GM23248 (cell line): ENCODE results near the gene NOP10. TPM values are rescaled to one million over a fixed set of nuclear protein-coding genes. Genes with fewer than 3 reads are reported as not detected.
A peak's percentile ranks its signal among the peaks of the same experiment; 100 is the strongest.
"Not testable (repeated sequence)": the region's sequence is repeated elsewhere in the genome, so short reads cannot be mapped to it uniquely, and the experiment has no call there.

Experiments
- DNase-seq: peaks from one replicate; pipeline ENCODE4 v3.0.0-alpha.2; 2015
- H2AFZ ChIP-seq: fragments of 200-600 bp; sonication (generic); 2 replicates; pipeline ENCODE4 v1.6.1; 2016; ENCODE audit warnings: antibody characterized with exemption
- H3F3A ChIP-seq: fragments of 200-600 bp; sonication (generic); 2 replicates; pipeline ENCODE4 v1.6.1; 2016; ENCODE audit warnings: mild to moderate bottlenecking, antibody characterized with exemption, mixed run types; ENCODE audit not compliant: insufficient read depth
- H3K27ac ChIP-seq: fragments of 200-600 bp; sonication (generic); 2 replicates; pipeline ENCODE4 v1.5.1; 2016; ENCODE audit warnings: mild to moderate bottlenecking
- H3K27me3 ChIP-seq: fragments of 200-600 bp; sonication (generic); replicated peaks from 2 replicates; pipeline ENCODE4 v1.6.1; 2016; ENCODE audit warnings: mild to moderate bottlenecking; ENCODE audit not compliant: insufficient read depth
- H3K36me3 ChIP-seq: fragments of 200-600 bp; sonication (generic); 2 replicates; pipeline ENCODE4 v1.6.1; 2016; ENCODE audit warnings: low read depth, mild to moderate bottlenecking
- H3K4me1 ChIP-seq: fragments of 200-600 bp; sonication (generic); 2 replicates; pipeline ENCODE4 v1.6.1; 2016; ENCODE audit warnings: mild to moderate bottlenecking; ENCODE audit not compliant: insufficient read depth
- H3K4me2 ChIP-seq: fragments of 200-600 bp; sonication (generic); one replicate; pipeline ENCODE4 v1.6.1; 2016; ENCODE audit warnings: mild to moderate bottlenecking; ENCODE audit not compliant: unreplicated experiment
- H3K4me3 ChIP-seq: fragments of 200-600 bp; sonication (generic); 2 replicates; pipeline ENCODE4 v1.5.1; 2016; ENCODE audit warnings: mild to moderate bottlenecking
- H3K79me2 ChIP-seq: fragments of 200-600 bp; sonication (generic); 2 replicates; pipeline ENCODE4 v1.6.1; 2016; ENCODE audit warnings: mild to moderate bottlenecking; ENCODE audit not compliant: insufficient read depth
- H3K9ac ChIP-seq: fragments of 200-600 bp; sonication (generic); 2 replicates; pipeline ENCODE4 v1.6.1; 2016; ENCODE audit warnings: mild to moderate bottlenecking
- H3K9me2 ChIP-seq: fragments of 200-600 bp; sonication (generic); 2 replicates; pipeline ENCODE4 v1.6.1; 2016; ENCODE audit warnings: mixed run types, mild to moderate bottlenecking, moderate library complexity; ENCODE audit not compliant: insufficient read depth
- H3K9me3 ChIP-seq: fragments of 200-600 bp; sonication (generic); one replicate; pipeline ENCODE4 v1.6.1; 2017; ENCODE audit warnings: low read depth
- H4K20me1 ChIP-seq: fragments of 200-600 bp; sonication (generic); 2 replicates; pipeline ENCODE4 v1.6.0; 2016; ENCODE audit not compliant: insufficient read depth
- EZH2 ChIP-seq: fragments of 200-600 bp; sonication (generic); IDR thresholded peaks from 2 replicates; pipeline ENCODE4 v1.6.1; 2018; ENCODE audit warnings: antibody characterized with exemption, mild to moderate bottlenecking; ENCODE audit not compliant: insufficient read depth, poor library complexity, severe bottlenecking
- EZH2phosphoT487 ChIP-seq: fragments of 200-600 bp; sonication (generic); IDR thresholded peaks from 2 replicates; pipeline ENCODE4 v1.6.1; 2018; ENCODE audit warnings: antibody characterized with exemption, moderate library complexity, mild to moderate bottlenecking, low read depth; ENCODE audit not compliant: insufficient read depth
- WGBS, 2 experiments: methylation state at CpG; one replicate each; pipeline ENCODE4 v1.1.6; 2015 to 2017; ENCODE audit warnings: low lambda C conversion rate in 2 of 2, low coverage in 1 of 2; ENCODE audit errors: missing lambda C conversion rate in 2 of 2; 5-methylcytosine and 5-hydroxymethylcytosine counted together
- in situ Hi-C: fragments of 300-500 bp; cut with MboI; formaldehyde crosslinking; loops from 2 replicates; pipeline ENCODE4 v1.15.0; 2020
- polyA plus RNA-seq: library from polyadenylated mRNA; unstranded; fragments of >200 nt; fragmentation: Nextera tagmentation; extraction: Ambion mirVana; gene quantifications from 2 replicates; pipeline ENCODE4 v1.2.1, GENCODE V29; 2016
- total RNA-seq: library from RNA; depleted of rRNA; stranded (reverse); fragments of >200 nt; shearing (Covaris generic); gene quantifications from 2 replicates; pipeline ENCODE4 v1.2.3, GENCODE V29; 2014

NOP10 gene
- total and polyA plus RNA-seq, 2 experiments from 2014 or later: 208 to 425 TPM

GRCh38 chr15:34349769-34350168 lies 6.8 kb upstream of the NOP10 start:
- H4K20me1 ChIP-seq: no peaks in the 10 kb centered on the region
- H3K9me3 ChIP-seq: no peaks in the 10 kb centered on the region
- TF ChIP-seq EZH2 (no peak), EZH2phosphoT487 (no peak)
- H3F3A ChIP-seq: no peaks in the 10 kb centered on the region
- H2AFZ ChIP-seq: no peak overlapping the region
- WGBS, 2 experiments: 67 to 73% methylated on average over 4 of the region's 4 CpGs
- H3K9ac ChIP-seq: no peak overlapping the region
- no peaks in the 10 kb centered on the region for H3K79me2 ChIP-seq
- no peak for DNase-seq
- H3K9me2 ChIP-seq: no peaks in the 10 kb centered on the region
- no peak overlapping the region for H3K4me3 ChIP-seq
- H3K4me1 ChIP-seq: no peaks in the 10 kb centered on the region
- in situ Hi-C loops: loop anchor here (25.0 kb wide), 3 partner anchors 163 to 238 kb away; partner anchors contain the start of genes EMC7, GOLGA8B and PGBD4
- H3K27me3 ChIP-seq: no peaks in the 10 kb centered on the region
- no peaks in the 10 kb centered on the region for H3K36me3 ChIP-seq
- H3K27ac ChIP-seq: no peak overlapping the region
- H3K4me2 ChIP-seq: no peak overlapping the region

- H3K9me3 ChIP-seq: no peaks in the 10 kb centered on the region
- no peak for DNase-seq
- no peaks in the 10 kb centered on the region for H3K4me1 ChIP-seq
- in situ Hi-C loops: no loop called here
- no peaks in the 10 kb centered on the region for H3K9me2 ChIP-seq
- no peak overlapping the region for H3K4me2 ChIP-seq
- 36 to 50% methylated on average over 1 of the region's 1 CpG for WGBS, 2 experiments
- no peaks in the 10 kb centered on the region for H3K79me2 ChIP-seq
- no peak for TF ChIP-seq EZH2
- no peak for TF ChIP-seq EZH2phosphoT487
- no peaks in the 10 kb centered on the region for H3K27me3 ChIP-seq
- no peak overlapping the region for H3K9ac ChIP-seq
- no peak overlapping the region for H2AFZ ChIP-seq
- no peak overlapping the region for H3K27ac ChIP-seq
- no peaks in the 10 kb centered on the region for H4K20me1 ChIP-seq
- H3F3A ChIP-seq: no peaks in the 10 kb centered on the region
- no peaks in the 10 kb centered on the region for H3K36me3 ChIP-seq
- H3K4me3 ChIP-seq: no peak overlapping the region
Observed at GRCh38 chr15:34348735-34349300, 5.9 kb upstream of the NOP10 start.

GRCh38 chr15:34347951-34348638 lies 5.2 kb upstream of the NOP10 start:
- no peak for DNase-seq
- Histone ChIP-seq H3K9me3 (no peaks in the 10 kb centered on the region), H2AFZ (no peak overlapping the region), H3K27ac (no peak overlapping the region), H3K4me2 (no peak overlapping the region), H3K27me3 (no peaks in the 10 kb centered on the region), H3K9me2 (no peaks in the 10 kb centered on the region), H4K20me1 (no peaks in the 10 kb centered on the region), H3K36me3 (no peaks in the 10 kb centered on the region), H3F3A (peaks cover 4% of the 10 kb centered on the region; the same call in 1 of the 2 replicates), H3K4me3 (no peak overlapping the region), H3K9ac (no peak overlapping the region), H3K79me2 (no peaks in the 10 kb centered on the region), H3K4me1 (no peaks in the 10 kb centered on the region)
- in situ Hi-C loops: no loop called here
- no peak for TF ChIP-seq EZH2
- TF ChIP-seq EZH2phosphoT487: no peak
- 71 to 75% methylated on average over 13 of the region's 13 CpGs for WGBS, 2 experiments

- in situ Hi-C loops: not testable (repeated sequence)
- Histone ChIP-seq H3K4me1 (peaks cover 15% of the 10 kb centered on the region), H3K79me2 (peaks cover 41% of the 10 kb centered on the region)
Observed at GRCh38 chr15:34342213-34342736, 661 bp downstream of the NOP10 start.

More at GRCh38 chr15:34342213-34342736, 661 bp downstream of the NOP10 start:
- H3K4me2 ChIP-seq: peak overlapping the region; percentile 65
- 37 to 40% methylated on average over 25 to 26 of the region's 26 CpGs for WGBS, 2 experiments
- H3K9ac ChIP-seq: peak overlapping the region; percentile 89
- not testable (repeated sequence) for H3K9me3 ChIP-seq, H3K27me3 ChIP-seq, H3K9me2 ChIP-seq, H4K20me1 ChIP-seq
- peaks cover 27% of the 10 kb centered on the region for H3F3A ChIP-seq
- H3K27ac ChIP-seq: peak overlapping the region; percentile 85
- H3K36me3 ChIP-seq: peaks cover 24% of the 10 kb centered on the region
- DNase-seq: peak; percentile 15
- peak overlapping the region; percentile 90 for H2AFZ ChIP-seq
- peak overlapping the region; percentile 93 for H3K4me3 ChIP-seq
